22Rv1 (cell line): ENCODE results near the gene SDK2.

Experiments used
- CTCF ChIP-seq: fragments of 450-650 bp; IDR thresholded peaks from 2 replicates; pipeline ENCODE4 v1.5.1; 2017; ENCODE audit warnings: mild to moderate bottlenecking
- ZFX ChIP-seq: fragments of 450-650 bp; IDR thresholded peaks from 2 replicates; pipeline ENCODE4 v1.6.1; 2017; ENCODE audit warnings: antibody characterized with exemption, borderline replicate concordance

GRCh38 chr17:73650617-73651200 is 6.5 kb upstream of the SDK2 start:
- TF ChIP-seq CTCF (no peak), ZFX (no peak)
